ENCODE measurements around the gene FAU. TPM values are rescaled to one million over a fixed set of nuclear protein-coding genes. Genes with fewer than 3 reads are reported as not detected.

FAU gene
- total RNA-seq, 1 donor from 2014 or later, result 439 TPM

GRCh38 chr11:65116370-65117205 lies 5.3 kb downstream of the FAU start:
- no peak for TF ChIP-seq CTCF (IDR thresholded peaks at IDR 0.05; ENCODE audit: insufficient read depth, low read length, severe bottlenecking)
- peaks cover 26% of the 10 kb centered on the region for H3K36me3 ChIP-seq (ENCODE audit: control insufficient read depth, insufficient read depth, low read length)
- DNase-seq (ENCODE audit: low read depth), result peak; percentile 75

GRCh38 chr11:65115361-65116082 lies 6.4 kb downstream of the FAU start:
- TF ChIP-seq CTCF (IDR thresholded peaks at IDR 0.05; ENCODE audit: insufficient read depth, low read length, severe bottlenecking), result no peak
- Histone ChIP-seq H3K27me3 (ENCODE audit: control insufficient read depth, insufficient read depth, low read length) (no peaks in the 10 kb centered on the region), H3K4me3 (ENCODE audit: low read depth, low read length) (no peak overlapping the region), H3K36me3 (ENCODE audit: control insufficient read depth, insufficient read depth, low read length) (peaks cover 22% of the 10 kb centered on the region)
- DNase-seq (ENCODE audit: low read depth) (no peak), FAIRE-seq (no peak)

More at GRCh38 chr11:65116370-65117205, 5.3 kb downstream of the FAU start:
- FAIRE-seq, result no peak
- Histone ChIP-seq H3K27me3 (ENCODE audit: control insufficient read depth, insufficient read depth, low read length) (no peaks in the 10 kb centered on the region), H3K4me3 (ENCODE audit: low read depth, low read length) (peak overlapping the region; percentile 84)

GRCh38 chr11:65114538-65115171 lies 7.3 kb downstream of the FAU start:
- DNase-seq (ENCODE audit: low read depth), result no peak
- no peak for TF ChIP-seq CTCF (IDR thresholded peaks at IDR 0.05; ENCODE audit: insufficient read depth, low read length, severe bottlenecking)
- FAIRE-seq, result peak; percentile 62
- peaks cover 17% of the 10 kb centered on the region for H3K36me3 ChIP-seq (ENCODE audit: control insufficient read depth, insufficient read depth, low read length)
- H3K4me3 ChIP-seq (ENCODE audit: low read depth, low read length), result no peak overlapping the region
- H3K27me3 ChIP-seq (ENCODE audit: control insufficient read depth, insufficient read depth, low read length), result no peaks in the 10 kb centered on the region

- DNase-seq (ENCODE audit: low read depth) (no peak), FAIRE-seq (no peak)
- no peak overlapping the region for H3K4me3 ChIP-seq (ENCODE audit: low read depth, low read length)
- H3K27me3 ChIP-seq (ENCODE audit: control insufficient read depth, insufficient read depth, low read length), result no peaks in the 10 kb centered on the region
- TF ChIP-seq CTCF (IDR thresholded peaks at IDR 0.05; ENCODE audit: insufficient read depth, low read length, severe bottlenecking), result no peak
- H3K36me3 ChIP-seq (ENCODE audit: control insufficient read depth, insufficient read depth, low read length), result peaks cover 15% of the 10 kb centered on the region
These were observed 8.1 kb downstream of the FAU start for GRCh38 chr11:65113839-65114238.

- no peak for DNase-seq (ENCODE audit: low read depth)
- TF ChIP-seq CTCF (IDR thresholded peaks at IDR 0.05; ENCODE audit: insufficient read depth, low read length, severe bottlenecking), result no peak
These were observed 8.6 kb downstream of the FAU start for GRCh38 chr11:65113361-65113756.

More at GRCh38 chr11:65113361-65113756, 8.6 kb downstream of the FAU start:
- Histone ChIP-seq H3K4me3 (ENCODE audit: low read depth, low read length) (no peak overlapping the region), H3K36me3 (ENCODE audit: control insufficient read depth, insufficient read depth, low read length) (peaks cover 12% of the 10 kb centered on the region), H3K27me3 (ENCODE audit: control insufficient read depth, insufficient read depth, low read length) (no peaks in the 10 kb centered on the region)
- FAIRE-seq, result no peak

Measured in bronchial epithelial cell (primary cell).